ENCODE measurements around the gene AGL. TPM values are rescaled to one million over a fixed set of nuclear protein-coding genes. Genes with fewer than 3 reads are reported as not detected.

AGL gene
- total RNA-seq, 4 donors from 2014 or later, result 8.0 to 25.9 (median 17.1) TPM

GRCh38 chr1:99935534-99935933, 85.4 kb downstream of the AGL start:
- 78 to 93% methylated on average over 1 of the region's 1 CpG for WGBS, 2 donors (ENCODE audit: low coverage in 1 of 2)
- Histone ChIP-seq H3K4me1 (no peaks in the 10 kb centered on the region), H3K36me3 (no peaks in the 10 kb centered on the region), H3K27ac (no peak overlapping the region), H3K9me3 (no peaks in the 10 kb centered on the region), H3K4me3 (no peak overlapping the region), H3K27me3 (no peaks in the 10 kb centered on the region)
- in situ Hi-C loops (cut with MboI; ENCODE audit: low pct_ligation_motif_present in 1 of 4, low pct_unique_long_range_greater_than_20kb in 1 of 4, low sequenced_read_pairs in 3 of 4), result no loop called here
- intact Hi-C loops (cut with DNase I; ENCODE audit: low total_unique reads), result no loop called here
- TF ChIP-seq POLR2A (IDR thresholded peaks at IDR 0.05), result no peak
- no peak for TF ChIP-seq POLR2AphosphoS5 (IDR thresholded peaks at IDR 0.05)
- no peak for TF ChIP-seq CTCF (IDR thresholded peaks at IDR 0.05)
- no peak for TF ChIP-seq EP300 (IDR thresholded peaks at IDR 0.05; ENCODE audit: low read depth)
- no peak for DNase-seq

GRCh38 chr1:99936071-99936470, 85.9 kb downstream of the AGL start:
- 90% methylated on average over 3 of the region's 3 CpGs; no CpG with 5 or more reads in 1 of the 2 donors for WGBS, 2 donors (ENCODE audit: low coverage in 1 of 2)
- in situ Hi-C loops (cut with MboI; ENCODE audit: low pct_ligation_motif_present in 1 of 4, low pct_unique_long_range_greater_than_20kb in 1 of 4, low sequenced_read_pairs in 3 of 4) (no loop called here), intact Hi-C loops (cut with DNase I; ENCODE audit: low total_unique reads) (no loop called here)
- H3K27ac ChIP-seq, result no peak overlapping the region
- H3K4me1 ChIP-seq, result no peaks in the 10 kb centered on the region
- no peak overlapping the region for H3K4me3 ChIP-seq
- H3K27me3 ChIP-seq, result no peaks in the 10 kb centered on the region
- H3K36me3 ChIP-seq, result no peaks in the 10 kb centered on the region
- TF ChIP-seq CTCF (IDR thresholded peaks at IDR 0.05), result no peak
- TF ChIP-seq POLR2AphosphoS5 (IDR thresholded peaks at IDR 0.05), result no peak
- H3K9me3 ChIP-seq, result no peaks in the 10 kb centered on the region
- DNase-seq, result no peak

- H3K27me3 ChIP-seq, result no peaks in the 10 kb centered on the region
- DNase-seq, result no peak
- intact Hi-C loops (cut with DNase I; ENCODE audit: low total_unique reads), result no loop called here
- no peaks in the 10 kb centered on the region for H3K4me1 ChIP-seq
- no peaks in the 10 kb centered on the region for H3K36me3 ChIP-seq
- in situ Hi-C loops (cut with MboI; ENCODE audit: low pct_ligation_motif_present in 1 of 4, low pct_unique_long_range_greater_than_20kb in 1 of 4, low sequenced_read_pairs in 3 of 4), result no loop called here
- WGBS, 2 donors (ENCODE audit: low coverage in 1 of 2), result 71 to 88% methylated on average over 1 of the region's 1 CpG
- no peaks in the 10 kb centered on the region for H3K9me3 ChIP-seq
- H3K4me3 ChIP-seq, result no peak overlapping the region
- TF ChIP-seq POLR2A (IDR thresholded peaks at IDR 0.05) (no peak), CTCF (IDR thresholded peaks at IDR 0.05) (no peak), EP300 (IDR thresholded peaks at IDR 0.05; ENCODE audit: low read depth) (no peak), POLR2AphosphoS5 (IDR thresholded peaks at IDR 0.05) (no peak)
- no peak overlapping the region for H3K27ac ChIP-seq
Measured at GRCh38 chr1:99942723-99943122, 92.6 kb downstream of the AGL start.

GRCh38 chr1:99943223-99943794, 93.1 kb downstream of the AGL start:
- H3K36me3 ChIP-seq, result no peaks in the 10 kb centered on the region
- H3K27ac ChIP-seq, result no peak overlapping the region
- no peak overlapping the region for H3K4me3 ChIP-seq
- no peak for TF ChIP-seq POLR2A (IDR thresholded peaks at IDR 0.05)
- no peak for TF ChIP-seq CTCF (IDR thresholded peaks at IDR 0.05)
- no peak for TF ChIP-seq EP300 (IDR thresholded peaks at IDR 0.05; ENCODE audit: low read depth)
- no peak for TF ChIP-seq POLR2AphosphoS5 (IDR thresholded peaks at IDR 0.05)
- in situ Hi-C loops (cut with MboI; ENCODE audit: low pct_ligation_motif_present in 1 of 4, low pct_unique_long_range_greater_than_20kb in 1 of 4, low sequenced_read_pairs in 3 of 4), result no loop called here
- no peaks in the 10 kb centered on the region for H3K27me3 ChIP-seq
- no peaks in the 10 kb centered on the region for H3K4me1 ChIP-seq
- 65 to 86% methylated on average over 1 to 7 of the region's 7 CpGs for WGBS, 2 donors (ENCODE audit: low coverage in 1 of 2)
- intact Hi-C loops (cut with DNase I; ENCODE audit: low total_unique reads), result no loop called here
- no peaks in the 10 kb centered on the region for H3K9me3 ChIP-seq
- DNase-seq, result no peak
